LHCN-M2 (cell line): ENCODE data around the gene SGO2. TPM values are rescaled to one million over a fixed set of nuclear protein-coding genes. Genes with fewer than 3 reads are reported as not detected.
A peak's percentile ranks its signal among the peaks of the same experiment; 100 is the strongest.
"Not testable (repeated sequence)": the region's sequence is repeated elsewhere in the genome, so short reads cannot be mapped to it uniquely, and the experiment has no call there.

Experiments used
- DNase-seq: peaks from one replicate; pipeline ENCODE4 v3.0.0-alpha.2; 2012; ENCODE audit warnings: low read depth
- total RNA-seq: library from RNA; depleted of rRNA; stranded (reverse); fragments of >200 nt; gene quantifications from 2 replicates; pipeline ENCODE4 v1.2.3, GENCODE V29; 2014

Gene SGO2
- total RNA-seq, 1 experiment from 2014 or later: 48.9 TPM

GRCh38 chr2:200523604-200524003 is 2.4 kb upstream of the SGO2 start:
- no peak for DNase-seq

- DNase-seq: peak; percentile 44
These were observed 941 bp upstream of the SGO2 start for GRCh38 chr2:200525066-200525465.

GRCh38 chr2:200525551-200525881 is 491 bp upstream of the SGO2 start:
- no peak for DNase-seq

GRCh38 chr2:200528228-200528627 is 2.2 kb downstream of the SGO2 start:
- DNase-seq: no peak

GRCh38 chr2:200533754-200534153 is 7.7 kb downstream of the SGO2 start:
- DNase-seq: no peak

GRCh38 chr2:200534572-200534971 is 8.6 kb downstream of the SGO2 start:
- DNase-seq: no peak

- no peak for DNase-seq
These were observed 12.1 kb downstream of the SGO2 start for GRCh38 chr2:200538139-200538538.

GRCh38 chr2:200540793-200541192 is 14.8 kb downstream of the SGO2 start:
- DNase-seq: no peak

- DNase-seq: not testable (repeated sequence)
These were observed 40.6 kb downstream of the SGO2 start for GRCh38 chr2:200566596-200566995.

GRCh38 chr2:200567932-200568331 is 41.9 kb downstream of the SGO2 start:
- no peak for DNase-seq

- DNase-seq: peak; percentile 15
These were observed 50.0 kb downstream of the SGO2 start for GRCh38 chr2:200575957-200576356.

- no peak for DNase-seq
These were observed 51.0 kb downstream of the SGO2 start for GRCh38 chr2:200577027-200577426.

GRCh38 chr2:200578778-200579177 is 52.8 kb downstream of the SGO2 start:
- DNase-seq: peak; percentile 47

GRCh38 chr2:200584639-200585038 is 58.6 kb downstream of the SGO2 start:
- no peak for DNase-seq

GRCh38 chr2:200585340-200585729 is 59.3 kb downstream of the SGO2 start:
- DNase-seq: no peak

GRCh38 chr2:200585730-200586643 is 60.0 kb downstream of the SGO2 start, which contains the start of gene AOX1:
AOX1 (plus strand) TSS chr2:200586014; CDS start chr2:200586109, 95 bp downstream.
- DNase-seq: no peak

- no peak for DNase-seq
These were observed 60.6 kb downstream of the SGO2 start for GRCh38 chr2:200586644-200586975.

- no peak for DNase-seq
These were observed 61.1 kb downstream of the SGO2 start for GRCh38 chr2:200587007-200587616.

- no peak for DNase-seq
These were observed 62.2 kb downstream of the SGO2 start for GRCh38 chr2:200588076-200588678.

GRCh38 chr2:200590090-200590489 is 64.1 kb downstream of the SGO2 start:
- no peak for DNase-seq

- DNase-seq: no peak
These were observed 65.3 kb downstream of the SGO2 start for GRCh38 chr2:200591308-200591707.

GRCh38 chr2:200592406-200593075 is 66.5 kb downstream of the SGO2 start:
- peak; percentile 68 for DNase-seq
